Stimulated activated CD4-positive, alpha-beta T cell treated with anti-CD3 and anti-CD28 coated beads, Interleukin-1b, Interleukin-23, amount 100 ng/mL, for 24 hours (primary cell): Measurements from ENCODE around the gene APRT.

Source experiments
- DNase-seq, 4 experiments: peaks; one replicate each; pipeline ENCODE4 v3.0.0-alpha.2; 2020; ENCODE audit warnings: low read depth in 4 of 4, low spot score in 1 of 4

The APRT gene

GRCh38 chr16:88759976-88760350 lies 51.8 kb downstream of the APRT start:
- no peak for DNase-seq
